GM18909 (cell line): ENCODE results near the gene DUOXA2.
"Not testable (repeated sequence)": the region's sequence is repeated elsewhere in the genome, so short reads cannot be mapped to it uniquely, and the experiment has no call there.

Source experiments
- ATAC-seq: cut with Tn5 transposase; IDR thresholded peaks from one replicate; pipeline ENCODE4 v1.9.1; 2021; ENCODE audit warnings: mild to moderate bottlenecking; ENCODE audit not compliant: unreplicated experiment, poor library complexity

Gene DUOXA2

GRCh38 chr15:45094358-45094730 is 19.8 kb upstream of the DUOXA2 start:
- no peak for ATAC-seq

GRCh38 chr15:45095661-45096060 is 18.5 kb upstream of the DUOXA2 start:
- no peak for ATAC-seq

- no peak for ATAC-seq
Measured at GRCh38 chr15:45097466-45097865, 16.7 kb upstream of the DUOXA2 start.

GRCh38 chr15:45099549-45100165 is 14.5 kb upstream of the DUOXA2 start:
- no peak for ATAC-seq

GRCh38 chr15:45100884-45101625 is 13.1 kb upstream of the DUOXA2 start:
- ATAC-seq: no peak

GRCh38 chr15:45101749-45102148 is 12.4 kb upstream of the DUOXA2 start:
- ATAC-seq: no peak

- ATAC-seq: no peak
Measured at GRCh38 chr15:45102226-45102625, 11.9 kb upstream of the DUOXA2 start.

GRCh38 chr15:45104170-45104569 is 10.0 kb upstream of the DUOXA2 start:
- not testable (repeated sequence) for ATAC-seq

- no peak for ATAC-seq
Measured at GRCh38 chr15:45105586-45105985, 8.5 kb upstream of the DUOXA2 start.

GRCh38 chr15:45106002-45106790 is 7.9 kb upstream of the DUOXA2 start:
- no peak for ATAC-seq

- ATAC-seq: no peak
Measured at GRCh38 chr15:45107941-45108630, 6.0 kb upstream of the DUOXA2 start.

GRCh38 chr15:45110256-45110820 is 3.8 kb upstream of the DUOXA2 start:
- no peak for ATAC-seq

GRCh38 chr15:45111390-45112142 is 2.6 kb upstream of the DUOXA2 start:
- ATAC-seq: no peak

GRCh38 chr15:45112143-45112590 is 2.0 kb upstream of the DUOXA2 start:
- ATAC-seq: no peak

- no peak for ATAC-seq
Measured at GRCh38 chr15:45112591-45113379, 1.3 kb upstream of the DUOXA2 start.

- ATAC-seq: no peak
Measured at GRCh38 chr15:45113380-45113990, 641 bp upstream of the DUOXA2 start.

GRCh38 chr15:45114751-45115085 is 592 bp downstream of the DUOXA2 start:
- no peak for ATAC-seq

- no peak for ATAC-seq
Measured at GRCh38 chr15:45115312-45115820, 1.2 kb downstream of the DUOXA2 start.
